ENCODE measurements around the gene MLLT3.

GRCh38 chr9:20379804-20380225 lies 242.5 kb downstream of the MLLT3 start:
- TF ChIP-seq CTCF (IDR thresholded peaks at IDR 0.05) (no peak), EP300 (IDR thresholded peaks at IDR 0.05) (no peak), POLR2A (IDR thresholded peaks at IDR 0.05) (no peak), POLR2AphosphoS5 (IDR thresholded peaks at IDR 0.05) (no peak)
